Measurements from ENCODE around the gene EMC6.

The EMC6 gene

DNA sequence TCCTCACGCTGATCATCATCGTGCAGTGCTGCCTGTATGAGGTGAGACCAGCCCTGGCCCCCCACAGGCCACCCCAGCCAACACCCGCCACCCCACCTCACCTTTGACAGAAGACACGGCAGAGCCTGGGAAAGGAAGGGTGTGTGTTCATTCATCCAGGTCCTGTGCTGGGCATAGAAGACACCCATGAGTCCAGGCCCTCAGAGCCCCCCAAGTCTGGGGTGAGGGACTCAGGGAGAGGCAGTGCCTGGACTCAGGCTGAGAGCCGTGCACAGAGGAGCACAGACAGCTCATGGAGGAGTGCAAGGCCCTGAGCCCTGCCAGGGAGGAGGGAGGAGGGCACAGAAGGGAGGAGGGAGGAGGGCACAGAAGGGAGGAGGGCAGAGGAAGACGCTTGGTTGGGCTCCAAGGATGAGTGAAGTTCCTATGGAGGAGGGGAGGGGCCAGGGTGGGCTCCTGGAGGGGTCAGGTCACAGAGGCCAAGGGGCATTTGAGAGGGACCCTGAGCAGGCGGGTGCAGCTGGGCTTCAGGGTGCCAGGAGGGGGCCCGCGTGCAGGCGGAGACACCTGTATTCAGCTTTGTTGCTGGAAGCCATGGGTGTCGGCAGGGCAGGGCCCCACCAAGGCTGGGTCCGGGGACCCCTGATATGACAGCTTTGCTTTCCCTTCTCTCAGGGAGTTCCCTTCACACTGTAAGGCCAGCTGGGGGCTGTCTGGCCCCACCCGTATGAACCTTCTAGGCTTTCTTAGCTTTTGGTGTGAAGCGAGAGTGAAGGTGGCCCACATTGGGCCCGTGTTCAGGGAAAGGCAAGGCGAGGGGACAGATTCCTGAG lies 11.6 kb upstream of the EMC6 start:
- TF ChIP-seq SIN3A (IDR thresholded peaks at IDR 0.05; ENCODE audit: borderline replicate concordance, insufficient read depth, low read length) (no peak), POLR2AphosphoS5 (IDR thresholded peaks at IDR 0.05; ENCODE audit: low read depth, low read length) (no peak), FOXP2 (optimal IDR thresholded peaks at IDR 0.05; ENCODE audit: borderline replicate concordance, extremely low read depth, extremely low read length, insufficient read depth) (no peak), TAF1 (IDR thresholded peaks at IDR 0.05; ENCODE audit: borderline replicate concordance, insufficient read depth, low read length) (no peak)

DNA sequence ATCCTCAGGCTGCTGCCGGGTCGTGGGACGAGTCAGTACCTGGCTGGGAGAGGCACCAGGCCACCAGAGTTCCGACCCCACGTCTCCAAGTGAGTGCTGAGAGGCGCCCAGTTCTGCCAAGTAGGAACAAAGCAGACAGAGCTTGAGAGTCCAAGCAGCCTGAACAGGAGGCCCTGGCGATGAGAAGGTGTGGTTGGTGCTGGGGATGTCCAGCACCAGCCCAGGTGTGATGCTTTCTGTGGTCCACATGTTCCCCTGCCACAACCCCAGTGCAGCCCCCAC lies 11.1 kb upstream of the EMC6 start:
- no peak for TF ChIP-seq FOXP2 (optimal IDR thresholded peaks at IDR 0.05; ENCODE audit: borderline replicate concordance, extremely low read depth, extremely low read length, insufficient read depth)
- TF ChIP-seq POLR2AphosphoS5 (IDR thresholded peaks at IDR 0.05; ENCODE audit: low read depth, low read length), result no peak
- no peak for TF ChIP-seq SIN3A (IDR thresholded peaks at IDR 0.05; ENCODE audit: borderline replicate concordance, insufficient read depth, low read length)
- TF ChIP-seq TAF1 (IDR thresholded peaks at IDR 0.05; ENCODE audit: borderline replicate concordance, insufficient read depth, low read length), result no peak
- TF ChIP-seq, protein P1, sequence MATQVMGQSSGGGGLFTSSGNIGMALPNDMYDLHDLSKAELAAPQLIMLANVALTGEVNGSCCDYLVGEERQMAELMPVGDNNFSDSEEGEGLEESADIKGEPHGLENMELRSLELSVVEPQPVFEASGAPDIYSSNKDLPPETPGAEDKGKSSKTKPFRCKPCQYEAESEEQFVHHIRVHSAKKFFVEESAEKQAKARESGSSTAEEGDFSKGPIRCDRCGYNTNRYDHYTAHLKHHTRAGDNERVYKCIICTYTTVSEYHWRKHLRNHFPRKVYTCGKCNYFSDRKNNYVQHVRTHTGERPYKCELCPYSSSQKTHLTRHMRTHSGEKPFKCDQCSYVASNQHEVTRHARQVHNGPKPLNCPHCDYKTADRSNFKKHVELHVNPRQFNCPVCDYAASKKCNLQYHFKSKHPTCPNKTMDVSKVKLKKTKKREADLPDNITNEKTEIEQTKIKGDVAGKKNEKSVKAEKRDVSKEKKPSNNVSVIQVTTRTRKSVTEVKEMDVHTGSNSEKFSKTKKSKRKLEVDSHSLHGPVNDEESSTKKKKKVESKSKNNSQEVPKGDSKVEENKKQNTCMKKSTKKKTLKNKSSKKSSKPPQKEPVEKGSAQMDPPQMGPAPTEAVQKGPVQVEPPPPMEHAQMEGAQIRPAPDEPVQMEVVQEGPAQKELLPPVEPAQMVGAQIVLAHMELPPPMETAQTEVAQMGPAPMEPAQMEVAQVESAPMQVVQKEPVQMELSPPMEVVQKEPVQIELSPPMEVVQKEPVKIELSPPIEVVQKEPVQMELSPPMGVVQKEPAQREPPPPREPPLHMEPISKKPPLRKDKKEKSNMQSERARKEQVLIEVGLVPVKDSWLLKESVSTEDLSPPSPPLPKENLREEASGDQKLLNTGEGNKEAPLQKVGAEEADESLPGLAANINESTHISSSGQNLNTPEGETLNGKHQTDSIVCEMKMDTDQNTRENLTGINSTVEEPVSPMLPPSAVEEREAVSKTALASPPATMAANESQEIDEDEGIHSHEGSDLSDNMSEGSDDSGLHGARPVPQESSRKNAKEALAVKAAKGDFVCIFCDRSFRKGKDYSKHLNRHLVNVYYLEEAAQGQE (IDR thresholded peaks at IDR 0.05; ENCODE audit: insufficient read depth in 1 of 2, low read depth in 2 of 2, low read length in 2 of 2), result no peak

DNA sequence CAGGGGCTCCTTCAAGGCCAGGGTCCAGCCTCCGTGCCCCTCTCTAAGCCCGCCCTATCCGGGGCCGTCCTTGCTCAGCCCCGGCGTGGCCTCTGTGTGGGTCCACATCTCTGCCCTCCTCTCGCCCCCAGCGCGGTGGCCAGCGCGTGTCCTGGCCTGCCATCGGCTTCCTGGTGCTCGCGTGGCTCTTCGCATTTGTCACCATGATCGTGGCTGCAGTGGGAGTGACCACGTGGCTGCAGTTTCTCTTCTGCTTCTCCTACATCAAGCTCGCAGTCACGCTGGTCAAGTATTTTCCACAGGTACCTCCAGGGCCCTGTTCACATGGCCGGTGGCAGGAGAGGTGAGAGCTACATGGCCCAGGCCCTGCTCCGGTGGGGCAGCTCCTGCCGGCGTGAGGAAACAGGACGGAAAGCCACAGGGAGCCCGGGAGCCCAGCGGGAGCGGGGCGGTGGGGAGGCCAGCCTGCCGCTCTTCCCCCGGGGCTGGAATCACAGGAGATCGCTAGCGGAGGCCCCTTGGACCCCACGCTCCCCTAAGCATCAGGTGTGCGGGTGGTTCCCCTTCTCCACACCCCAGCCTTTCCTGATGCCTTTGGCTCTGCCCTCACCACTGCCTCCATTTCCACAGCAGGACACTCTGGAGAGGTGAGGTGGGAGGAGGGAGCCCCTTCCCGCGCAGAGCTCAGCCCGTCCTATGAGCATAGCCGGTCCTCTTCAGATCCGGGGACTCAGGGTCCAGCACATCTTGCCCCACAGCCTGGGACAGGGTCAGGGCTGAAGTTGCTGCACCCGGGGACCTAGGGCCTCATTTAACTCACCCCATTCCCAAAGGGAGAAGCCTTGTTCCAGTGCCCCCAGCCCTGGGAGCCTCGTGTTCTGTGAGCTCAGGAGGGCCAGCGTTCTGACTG lies 10.5 kb upstream of the EMC6 start:
- TF ChIP-seq, protein P1 (IDR thresholded peaks at IDR 0.05; ENCODE audit: insufficient read depth in 1 of 2, low read depth in 2 of 2, low read length in 2 of 2), result no peak
- TF ChIP-seq SIN3A (IDR thresholded peaks at IDR 0.05; ENCODE audit: borderline replicate concordance, insufficient read depth, low read length), result no peak
- TF ChIP-seq TAF1 (IDR thresholded peaks at IDR 0.05; ENCODE audit: borderline replicate concordance, insufficient read depth, low read length), result no peak
- no peak for TF ChIP-seq POLR2AphosphoS5 (IDR thresholded peaks at IDR 0.05; ENCODE audit: low read depth, low read length)
- no peak for TF ChIP-seq FOXP2 (optimal IDR thresholded peaks at IDR 0.05; ENCODE audit: borderline replicate concordance, extremely low read depth, extremely low read length, insufficient read depth)

DNA sequence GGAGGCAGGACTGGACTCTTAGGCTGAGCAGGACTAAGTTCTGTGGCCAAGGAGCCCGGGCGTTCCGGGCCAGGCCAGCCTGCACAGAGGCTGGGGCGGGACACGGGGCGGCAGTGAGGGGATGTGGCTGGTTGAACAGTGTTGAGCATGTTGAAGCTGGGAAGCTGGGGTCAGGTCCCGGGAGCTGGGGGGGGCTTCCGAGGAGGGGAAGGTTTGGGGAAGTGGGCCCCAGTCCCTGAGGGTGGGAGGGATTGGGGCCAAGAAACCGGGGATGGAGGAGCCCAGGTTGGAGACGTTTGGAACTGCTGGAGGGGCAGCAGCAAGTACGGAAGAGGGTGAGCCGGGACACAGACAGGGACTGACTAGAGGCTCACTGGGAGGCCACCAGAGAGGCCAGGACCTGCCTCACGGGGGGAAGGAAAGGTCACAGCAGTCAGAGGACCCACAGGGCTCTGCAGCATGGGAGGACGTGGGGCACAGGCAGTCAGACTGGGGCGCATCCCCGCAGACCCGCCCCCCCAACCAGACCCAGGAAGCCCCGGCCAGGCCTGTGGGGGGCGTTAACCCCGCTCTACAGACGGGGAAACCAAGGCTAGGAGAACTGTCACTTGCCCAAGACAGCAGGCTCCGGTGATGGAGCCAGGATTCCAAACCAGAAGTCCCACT lies 9.7 kb upstream of the EMC6 start:
- TF ChIP-seq FOXP2 (optimal IDR thresholded peaks at IDR 0.05; ENCODE audit: borderline replicate concordance, extremely low read depth, extremely low read length, insufficient read depth) (no peak), SIN3A (IDR thresholded peaks at IDR 0.05; ENCODE audit: borderline replicate concordance, insufficient read depth, low read length) (no peak), TAF1 (IDR thresholded peaks at IDR 0.05; ENCODE audit: borderline replicate concordance, insufficient read depth, low read length) (no peak), POLR2AphosphoS5 (IDR thresholded peaks at IDR 0.05; ENCODE audit: low read depth, low read length) (no peak)
- TF ChIP-seq, protein P1 (IDR thresholded peaks at IDR 0.05; ENCODE audit: insufficient read depth in 1 of 2, low read depth in 2 of 2, low read length in 2 of 2), result no peak

DNA sequence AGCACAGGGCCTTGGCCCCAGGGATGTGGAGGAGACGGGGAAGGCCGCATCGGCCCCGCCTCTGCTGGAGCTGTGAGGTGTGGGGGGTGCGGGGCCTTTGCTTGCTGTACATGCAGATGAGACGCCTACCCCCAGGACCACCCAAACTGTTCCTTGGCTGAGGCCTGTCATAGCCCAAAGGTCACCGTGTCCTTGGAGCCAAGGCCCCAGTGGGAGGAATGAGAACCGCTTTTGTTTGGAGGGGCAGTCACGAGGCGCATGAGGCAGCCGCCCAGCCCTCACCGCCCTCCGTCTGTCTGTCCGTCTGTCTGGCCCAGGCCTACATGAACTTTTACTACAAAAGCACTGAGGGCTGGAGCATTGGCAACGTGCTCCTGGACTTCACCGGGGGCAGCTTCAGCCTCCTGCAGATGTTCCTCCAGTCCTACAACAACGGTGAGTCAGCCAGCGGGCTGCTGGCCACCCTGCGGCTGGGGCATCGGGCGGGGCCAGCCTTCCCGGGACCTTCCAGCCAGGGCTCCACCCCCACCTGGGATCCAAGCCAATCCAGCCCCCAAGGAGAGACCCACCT lies 9.0 kb upstream of the EMC6 start:
- TF ChIP-seq TAF1 (IDR thresholded peaks at IDR 0.05; ENCODE audit: borderline replicate concordance, insufficient read depth, low read length) (no peak), POLR2AphosphoS5 (IDR thresholded peaks at IDR 0.05; ENCODE audit: low read depth, low read length) (0 out of 2 replicates have a peak, but pooled peaks have one; percentile 24), FOXP2 (optimal IDR thresholded peaks at IDR 0.05; ENCODE audit: borderline replicate concordance, extremely low read depth, extremely low read length, insufficient read depth) (peak; percentile 59), SIN3A (IDR thresholded peaks at IDR 0.05; ENCODE audit: borderline replicate concordance, insufficient read depth, low read length) (no peak)
- TF ChIP-seq, protein P1 (IDR thresholded peaks at IDR 0.05; ENCODE audit: insufficient read depth in 1 of 2, low read depth in 2 of 2, low read length in 2 of 2), result no peak

Data from PFSK-1 (cell line).